Limb (tissue), 2 donors: Measurements from ENCODE around the gene MTMR10.

ENCODE experiments used
- DNase-seq, 2 donors: peaks; one replicate each; pipeline ENCODE4 v3.0.0-alpha.2; 2016; ENCODE audit errors: extremely low spot score in 2 of 2

Gene MTMR10, protein sequence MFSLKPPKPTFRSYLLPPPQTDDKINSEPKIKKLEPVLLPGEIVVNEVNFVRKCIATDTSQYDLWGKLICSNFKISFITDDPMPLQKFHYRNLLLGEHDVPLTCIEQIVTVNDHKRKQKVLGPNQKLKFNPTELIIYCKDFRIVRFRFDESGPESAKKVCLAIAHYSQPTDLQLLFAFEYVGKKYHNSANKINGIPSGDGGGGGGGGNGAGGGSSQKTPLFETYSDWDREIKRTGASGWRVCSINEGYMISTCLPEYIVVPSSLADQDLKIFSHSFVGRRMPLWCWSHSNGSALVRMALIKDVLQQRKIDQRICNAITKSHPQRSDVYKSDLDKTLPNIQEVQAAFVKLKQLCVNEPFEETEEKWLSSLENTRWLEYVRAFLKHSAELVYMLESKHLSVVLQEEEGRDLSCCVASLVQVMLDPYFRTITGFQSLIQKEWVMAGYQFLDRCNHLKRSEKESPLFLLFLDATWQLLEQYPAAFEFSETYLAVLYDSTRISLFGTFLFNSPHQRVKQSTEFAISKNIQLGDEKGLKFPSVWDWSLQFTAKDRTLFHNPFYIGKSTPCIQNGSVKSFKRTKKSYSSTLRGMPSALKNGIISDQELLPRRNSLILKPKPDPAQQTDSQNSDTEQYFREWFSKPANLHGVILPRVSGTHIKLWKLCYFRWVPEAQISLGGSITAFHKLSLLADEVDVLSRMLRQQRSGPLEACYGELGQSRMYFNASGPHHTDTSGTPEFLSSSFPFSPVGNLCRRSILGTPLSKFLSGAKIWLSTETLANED

DNA sequence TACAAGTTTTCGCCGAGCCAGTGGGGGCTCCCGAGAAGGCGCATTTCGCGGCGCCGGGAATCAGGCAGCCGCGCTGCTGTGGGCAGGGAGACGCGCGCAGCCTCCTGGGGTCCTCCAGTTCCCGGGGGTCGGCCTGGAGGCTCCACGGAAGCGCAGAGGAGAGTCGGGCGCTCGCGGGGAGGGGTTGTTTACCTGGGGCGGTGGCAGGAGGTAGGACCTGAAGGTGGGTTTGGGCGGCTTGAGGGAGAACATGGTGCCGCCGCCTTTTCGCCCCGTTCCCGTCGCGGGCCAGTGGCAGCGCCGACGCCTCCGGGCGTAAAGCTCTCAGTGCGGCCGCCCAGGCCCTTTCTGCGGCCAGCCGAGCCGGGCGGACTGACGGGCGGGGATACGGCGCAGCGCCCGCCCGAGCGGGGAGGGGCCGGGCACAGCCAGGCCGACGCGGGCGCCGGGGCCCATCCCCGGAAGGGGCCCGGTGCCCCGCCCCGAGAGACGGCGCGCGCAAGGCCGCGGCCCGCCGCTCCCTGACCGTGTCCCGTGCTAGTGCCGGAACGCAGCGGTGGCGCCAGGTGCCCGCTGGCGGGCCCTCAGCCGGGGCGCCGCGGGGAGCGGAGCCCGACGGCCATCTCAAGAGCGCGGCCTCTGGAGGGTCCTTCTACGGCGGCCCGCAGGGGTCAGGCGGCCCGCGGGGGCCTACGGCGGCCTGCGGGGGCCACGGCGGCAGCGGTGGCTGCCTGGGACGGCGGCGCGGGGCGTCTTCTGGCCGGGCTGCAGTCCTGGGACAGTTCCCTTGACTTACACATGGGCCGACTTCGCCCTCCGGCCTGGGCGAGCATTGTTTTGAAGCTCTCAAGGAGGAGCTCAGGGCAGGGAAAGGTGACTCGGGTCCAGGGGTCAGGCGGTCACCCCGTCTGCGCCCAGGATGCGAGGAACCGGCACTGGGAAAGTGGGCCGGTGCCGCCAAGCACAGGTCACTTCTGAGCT, at the start of gene MTMR10:
TSS of gene MTMR10 (minus strand) at position 374 of the 981 bp plus-strand sequence. CDS start at position 252, 122 bp downstream.
- peak; percentile 55 to 86 for DNase-seq

DNA sequence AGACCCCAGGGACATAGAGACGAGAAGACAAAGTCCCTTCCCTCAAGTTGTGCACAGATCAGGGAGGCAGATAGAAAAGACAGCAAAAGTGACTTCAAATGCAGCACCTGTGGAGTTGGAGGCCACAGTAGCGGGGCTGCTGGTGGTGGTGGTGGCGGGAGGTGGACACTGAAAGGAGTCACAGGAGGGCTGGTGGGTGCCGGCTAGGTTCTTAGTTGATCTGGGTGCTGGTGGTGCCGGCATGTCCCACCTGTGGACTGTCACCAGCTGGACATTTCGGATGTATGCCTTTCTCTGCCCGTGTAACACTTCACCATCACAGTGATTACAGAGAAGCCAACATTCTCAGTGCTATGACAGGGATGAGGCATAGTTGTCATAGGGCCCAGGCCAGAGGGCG, 49.2 kb upstream of the MTMR10 start:
- no peak for DNase-seq

DNA sequence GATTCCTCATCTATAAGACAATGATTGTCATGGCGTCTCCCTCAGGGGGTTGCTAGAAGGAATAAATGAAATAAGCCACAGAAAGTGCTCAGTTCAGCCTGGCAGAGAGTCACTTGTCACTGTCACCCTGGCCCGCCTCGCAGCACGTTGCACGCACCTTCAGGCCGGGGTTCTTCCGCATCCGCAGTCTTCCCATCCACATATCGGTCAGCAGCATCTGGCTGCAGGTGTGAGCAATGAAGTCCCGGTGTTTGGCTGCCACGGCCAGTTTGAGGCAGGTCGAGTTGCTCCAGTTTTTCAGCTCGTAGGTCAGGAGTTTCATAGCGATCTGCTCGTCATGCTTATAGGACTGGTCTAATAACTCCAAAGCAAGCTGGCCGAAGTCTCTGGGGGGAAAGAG, 48.5 kb upstream of the MTMR10 start:
- DNase-seq: no peak

DNA sequence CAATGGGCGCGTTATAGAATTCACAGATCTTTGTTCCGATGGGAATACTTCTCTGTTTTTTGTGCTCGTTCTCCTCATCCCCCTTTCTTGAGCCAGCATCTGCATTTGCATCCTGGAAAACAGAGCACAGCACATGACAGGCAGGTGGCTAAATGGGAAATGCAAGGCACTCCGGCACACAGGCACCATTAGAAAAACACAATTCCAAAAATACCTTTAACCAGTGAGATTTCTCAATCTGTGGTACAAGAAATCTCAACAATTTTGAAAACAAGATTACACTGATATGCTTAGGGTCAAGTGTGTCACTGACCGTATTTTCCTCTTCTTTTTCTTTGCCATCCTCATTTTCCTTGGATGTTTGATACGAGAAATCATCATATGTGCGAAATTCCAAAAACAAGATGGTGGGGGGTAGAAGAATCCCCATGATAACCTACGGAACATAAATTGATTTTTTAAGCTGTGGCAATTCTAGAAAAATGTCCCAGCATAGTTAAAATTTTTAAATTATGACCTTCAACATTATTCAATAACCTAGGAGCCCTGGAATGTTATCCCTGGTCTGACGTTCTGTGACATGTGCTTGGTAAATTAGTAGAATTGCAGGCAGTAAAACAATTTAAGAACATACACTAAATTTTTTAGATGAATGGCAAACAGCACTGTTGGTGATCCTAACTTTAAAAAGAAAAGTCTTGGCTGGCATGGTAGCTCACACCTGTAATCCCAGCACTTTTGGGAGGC, 46.5 kb upstream of the MTMR10 start:
- no peak for DNase-seq

DNA sequence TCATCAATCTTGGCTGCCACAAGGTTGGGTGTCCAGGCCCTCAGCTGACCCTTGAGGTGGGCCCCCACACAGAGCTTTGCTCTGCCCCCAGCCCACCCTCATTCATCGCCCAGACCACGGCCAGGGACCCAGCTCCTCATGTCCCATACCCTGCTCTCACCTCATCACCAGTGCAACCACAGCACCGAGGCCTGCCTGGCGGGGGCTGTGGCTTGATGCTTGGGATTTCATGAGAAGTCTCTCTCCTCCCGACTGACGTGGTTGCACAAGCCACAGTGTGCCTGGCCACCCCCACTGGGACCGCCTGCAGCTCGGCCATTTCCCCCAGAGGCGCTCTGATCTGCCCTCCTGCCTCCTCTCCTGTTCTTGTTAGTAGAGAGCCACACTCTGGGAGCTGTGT, 45.4 kb upstream of the MTMR10 start:
- no peak for DNase-seq

DNA sequence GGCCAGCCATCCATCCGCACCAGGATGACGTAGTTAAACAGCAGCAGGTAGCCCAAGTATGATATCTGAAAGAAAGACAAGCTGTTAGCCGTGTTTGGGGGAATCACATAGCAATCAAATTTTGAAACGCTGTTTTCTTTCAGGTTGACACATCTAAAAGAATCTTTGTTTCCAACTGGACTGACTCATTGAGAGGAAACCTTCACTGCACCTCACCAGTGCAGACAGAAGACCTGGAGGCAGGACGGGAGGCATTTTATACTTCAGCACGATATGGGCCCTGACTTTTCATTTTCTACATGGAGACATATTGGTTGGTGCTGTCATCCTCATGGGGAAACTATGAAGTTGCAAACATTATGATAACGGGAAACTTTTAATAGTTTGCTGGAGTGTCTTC, 44.2 kb upstream of the MTMR10 start:
- DNase-seq: no peak

DNA sequence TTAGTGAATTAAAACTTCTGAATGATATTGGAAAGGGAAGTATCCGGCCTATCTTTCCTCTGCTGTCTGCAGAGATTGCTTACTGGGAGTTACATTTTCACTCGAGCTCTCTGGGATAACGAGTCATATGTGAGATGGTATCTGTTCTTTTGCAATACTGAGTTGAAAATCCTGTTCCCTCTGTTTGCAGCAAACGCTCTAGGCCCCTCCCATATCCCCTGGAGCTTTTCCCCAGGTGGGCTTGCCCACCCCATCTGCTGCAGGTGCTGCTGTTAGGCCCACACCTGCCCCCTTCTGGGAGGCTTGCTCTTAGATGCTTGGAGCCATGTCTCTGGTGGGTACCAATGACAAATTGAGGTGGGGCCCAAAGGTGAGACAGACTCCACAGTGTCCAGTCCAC, 42.7 kb upstream of the MTMR10 start:
- no peak for DNase-seq

DNA sequence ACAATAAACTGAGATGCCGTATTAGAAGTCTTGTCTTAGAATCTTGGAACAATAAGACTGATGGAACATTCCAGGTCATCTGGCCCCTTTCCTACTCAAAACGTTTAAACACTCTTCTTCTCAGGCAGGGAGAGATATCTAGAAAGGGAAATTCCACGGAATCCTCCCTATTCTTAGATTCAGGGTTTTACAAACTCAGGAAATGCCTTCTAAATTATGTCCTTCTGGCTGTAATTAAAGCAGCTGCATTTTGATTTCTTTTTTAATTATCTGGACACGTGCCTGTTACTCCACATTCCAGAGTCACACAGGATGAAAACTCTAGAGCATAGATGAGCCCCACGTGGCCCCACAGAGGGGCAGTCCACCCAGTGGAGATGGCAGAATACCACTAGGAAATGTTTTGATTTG, 41.5 kb upstream of the MTMR10 start:
- DNase-seq: peak in 1 of 2 donors; percentile 26

DNA sequence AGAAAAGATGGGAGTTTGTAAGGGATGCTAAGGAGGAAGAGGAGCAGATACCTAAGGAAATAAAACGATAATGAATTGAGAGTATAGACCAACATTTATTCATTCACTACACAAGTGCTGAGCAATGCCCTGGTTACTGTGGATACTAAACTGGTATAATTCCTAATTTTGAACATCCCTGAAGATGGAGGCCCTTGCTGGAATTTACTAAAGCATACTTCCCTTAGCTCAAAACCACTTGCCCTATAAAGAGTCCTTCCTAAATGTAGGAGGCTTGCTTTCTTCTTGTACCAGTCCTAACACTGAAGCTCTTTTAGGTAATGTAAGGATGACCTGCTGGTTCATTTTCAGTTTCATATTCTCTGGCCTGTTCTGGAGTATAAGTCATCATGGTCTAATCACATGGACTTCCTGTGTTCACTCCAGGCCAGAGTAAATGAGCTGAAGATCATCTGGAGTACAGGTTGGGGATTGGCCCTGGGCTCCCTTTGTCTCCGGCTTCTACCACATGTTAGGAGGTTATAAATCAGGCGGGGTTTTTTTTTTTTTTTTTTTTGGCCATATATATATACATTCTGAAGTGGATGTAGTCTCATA, 40.1 kb upstream of the MTMR10 start:
- no peak for DNase-seq

DNA sequence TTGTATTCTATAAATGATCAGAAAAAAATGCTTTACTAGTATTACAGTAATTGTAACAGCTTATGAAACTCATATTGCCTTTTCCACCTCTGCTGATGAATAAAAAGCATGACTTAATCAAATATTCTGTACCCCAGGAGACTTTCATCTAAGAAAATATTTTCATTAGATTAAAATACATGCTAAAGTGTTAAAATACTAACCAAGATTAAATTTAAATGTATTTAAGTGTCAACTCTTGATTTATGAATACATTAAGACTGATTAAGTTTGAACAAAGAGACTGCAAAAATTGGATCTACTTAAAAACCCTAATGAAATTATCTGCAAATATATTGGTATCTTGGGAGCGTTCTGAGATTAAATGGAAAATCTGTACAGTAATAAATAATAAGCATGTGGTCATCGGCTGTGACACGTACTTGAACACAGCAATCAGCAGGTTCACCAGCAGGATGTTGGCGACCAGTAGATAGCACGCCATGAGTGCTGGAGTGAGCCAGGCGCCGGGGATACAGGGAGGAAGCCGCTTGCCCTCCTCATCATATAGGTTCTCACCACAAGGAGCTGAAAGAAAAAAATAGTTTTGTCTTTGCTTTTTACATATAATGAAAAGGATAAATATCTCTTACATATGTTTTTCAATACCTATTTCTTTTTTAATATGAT, 36.6 kb upstream of the MTMR10 start:
- DNase-seq: no peak

DNA sequence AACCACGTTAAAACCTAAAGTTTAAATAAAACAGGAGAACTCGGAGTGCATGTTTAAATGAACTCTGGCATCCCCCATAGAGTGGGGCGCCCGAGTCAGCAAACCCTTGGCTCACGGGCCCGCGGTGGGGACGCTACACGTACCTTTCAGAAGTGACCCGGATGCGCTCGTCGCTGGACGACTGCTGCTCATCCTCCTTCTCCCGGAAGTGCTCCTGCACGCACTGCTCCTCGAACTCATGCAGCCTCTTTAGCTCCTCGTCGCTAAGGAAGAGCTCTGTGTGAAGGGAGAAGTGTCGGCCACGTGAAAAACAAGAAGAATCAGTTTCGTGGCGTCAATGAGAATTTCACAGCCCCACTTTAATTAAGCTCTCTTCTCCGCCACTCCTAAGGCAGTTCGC, 34.6 kb upstream of the MTMR10 start:
- no peak for DNase-seq

DNA sequence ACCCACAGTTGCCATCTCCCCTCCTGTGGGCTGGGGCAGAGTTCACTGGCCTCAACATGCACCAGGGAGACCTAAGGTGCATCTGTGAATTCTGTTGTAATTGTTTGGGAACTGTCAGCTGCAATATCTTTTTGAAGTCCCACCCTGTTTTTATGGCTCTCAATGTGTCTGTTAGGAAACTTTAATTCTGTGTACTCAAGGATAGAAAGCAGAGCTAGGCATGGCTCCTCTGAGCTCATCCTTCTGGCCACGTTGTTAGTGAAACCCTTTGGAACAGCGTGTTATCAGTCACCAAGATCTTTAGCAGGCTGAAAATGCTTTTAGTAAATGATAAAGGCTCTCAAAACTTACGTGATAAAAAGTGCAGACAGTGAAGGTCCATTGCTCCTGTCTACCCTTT, 33.6 kb upstream of the MTMR10 start:
- no peak for DNase-seq

DNA sequence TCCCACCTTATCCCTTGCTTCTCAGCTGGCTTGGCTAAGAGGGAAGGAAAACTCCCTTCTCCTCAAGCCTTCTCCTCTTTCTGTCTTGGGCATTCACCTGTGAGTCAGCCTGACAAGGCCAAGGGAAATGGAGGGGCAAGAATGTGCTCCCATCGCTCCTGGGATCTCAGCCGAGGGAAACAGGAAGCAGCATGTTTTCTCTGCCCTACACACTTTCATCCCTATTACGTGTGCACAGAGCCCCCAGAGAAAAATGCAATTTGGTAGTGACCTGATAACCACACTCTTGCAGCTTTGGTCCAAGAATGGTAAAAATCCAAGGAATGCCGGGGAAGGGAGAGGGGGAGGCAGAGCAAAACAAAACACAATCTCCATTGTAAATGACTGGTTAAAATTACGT, 32.9 kb upstream of the MTMR10 start:
- no peak for DNase-seq

DNA sequence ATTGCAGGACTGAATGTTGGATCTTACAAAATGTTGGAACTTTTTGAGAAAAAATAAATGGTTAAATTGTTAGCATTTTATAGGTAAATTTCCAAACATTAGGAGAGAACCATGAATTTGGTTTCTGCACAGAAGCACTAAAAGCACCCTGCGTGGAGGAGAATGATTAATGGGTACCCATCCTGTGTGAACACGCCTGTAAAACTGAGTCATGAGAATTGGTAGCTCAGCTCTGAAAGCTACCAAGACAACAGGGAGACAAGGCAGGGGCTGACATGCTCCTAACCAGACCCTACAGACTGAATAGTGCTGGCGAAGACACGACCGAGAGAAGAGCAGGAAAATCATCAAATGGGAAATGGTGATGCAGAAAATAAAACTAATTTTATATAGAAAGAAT, 32.4 kb upstream of the MTMR10 start:
- DNase-seq: no peak

DNA sequence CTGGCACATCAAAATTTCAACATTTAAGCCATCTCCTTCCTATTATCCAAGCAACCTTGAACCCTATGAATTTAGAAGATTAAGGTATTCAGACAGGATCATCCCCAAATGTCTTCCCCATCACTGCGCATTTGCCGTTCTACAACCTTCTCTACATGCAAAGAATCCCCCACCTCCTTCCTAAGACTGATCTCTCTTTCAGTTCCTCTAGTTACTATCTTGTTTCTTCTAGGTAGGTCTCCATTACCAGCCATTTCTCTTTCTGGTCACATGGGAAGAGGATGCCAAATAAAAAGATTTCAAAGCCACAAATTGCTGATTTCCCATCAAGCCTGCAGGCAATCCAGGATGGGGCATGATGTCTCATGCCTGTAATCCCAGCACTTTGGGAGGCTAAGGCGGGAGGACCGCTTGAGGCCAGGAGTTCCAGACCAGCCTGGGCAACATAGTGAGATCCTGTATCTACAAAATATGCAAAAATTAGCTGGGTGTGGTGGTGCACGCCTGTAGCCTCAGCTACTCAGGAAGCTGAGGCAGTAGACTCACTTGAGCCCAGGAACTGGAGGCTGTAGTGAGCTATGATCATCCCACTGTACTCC, 29.7 kb upstream of the MTMR10 start:
- no peak for DNase-seq

DNA sequence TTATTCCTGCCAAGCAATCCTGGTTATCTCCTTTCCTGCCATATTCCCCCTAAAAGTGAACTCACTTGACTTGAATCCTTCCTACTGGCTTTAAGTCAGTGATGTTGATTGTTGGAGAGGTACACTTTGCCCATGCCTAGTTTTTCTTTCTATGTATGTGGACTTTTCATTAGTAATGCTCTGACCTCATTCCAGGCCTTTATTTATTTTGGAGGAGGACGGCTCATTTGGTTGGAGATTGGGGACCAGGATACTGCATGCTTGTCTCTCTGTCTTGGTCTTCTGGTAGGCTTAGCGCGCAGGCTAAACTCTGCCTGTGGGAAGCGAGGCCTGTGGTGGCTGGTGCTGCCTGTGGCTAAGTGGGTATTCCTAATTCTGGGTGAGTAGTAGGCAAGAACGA, 29.1 kb upstream of the MTMR10 start:
- no peak for DNase-seq

DNA sequence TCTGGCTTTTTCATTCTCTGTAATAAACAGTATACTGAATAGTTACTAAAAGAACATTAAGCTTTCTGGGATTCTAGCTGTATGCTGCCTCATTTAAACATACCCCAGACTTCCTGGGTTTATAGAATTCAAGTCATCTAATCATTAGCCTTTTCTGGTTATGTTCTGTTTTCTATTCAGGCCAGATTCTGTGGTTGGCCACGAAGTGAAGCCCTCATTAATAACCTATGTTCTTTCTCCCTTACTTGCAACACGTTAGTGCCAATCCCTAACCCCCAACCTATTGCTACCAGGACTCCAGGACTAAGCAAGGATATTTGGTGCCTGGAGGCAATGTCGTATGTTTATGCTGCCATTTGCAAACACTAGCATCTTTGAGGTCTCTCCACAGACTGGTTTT, 28.6 kb upstream of the MTMR10 start:
- DNase-seq: no peak

DNA sequence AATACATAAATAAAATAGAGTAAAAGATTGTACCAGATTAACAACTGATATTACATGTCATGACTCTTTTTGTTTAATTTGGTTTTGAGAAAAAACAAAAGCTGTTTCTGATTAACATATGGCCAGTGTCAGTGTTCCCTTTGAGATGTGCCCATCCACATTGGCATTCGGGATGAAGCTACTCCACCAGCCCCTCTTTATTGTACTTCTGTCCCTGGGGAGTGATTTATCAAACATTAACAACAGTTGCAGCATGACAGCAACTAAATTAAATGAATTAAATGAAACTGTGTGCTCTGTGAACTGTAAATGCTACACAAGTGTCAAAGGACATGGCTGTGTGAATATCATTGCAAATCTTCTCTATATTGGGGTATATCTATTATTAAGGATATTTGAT, 25.9 kb upstream of the MTMR10 start:
- DNase-seq: no peak

DNA sequence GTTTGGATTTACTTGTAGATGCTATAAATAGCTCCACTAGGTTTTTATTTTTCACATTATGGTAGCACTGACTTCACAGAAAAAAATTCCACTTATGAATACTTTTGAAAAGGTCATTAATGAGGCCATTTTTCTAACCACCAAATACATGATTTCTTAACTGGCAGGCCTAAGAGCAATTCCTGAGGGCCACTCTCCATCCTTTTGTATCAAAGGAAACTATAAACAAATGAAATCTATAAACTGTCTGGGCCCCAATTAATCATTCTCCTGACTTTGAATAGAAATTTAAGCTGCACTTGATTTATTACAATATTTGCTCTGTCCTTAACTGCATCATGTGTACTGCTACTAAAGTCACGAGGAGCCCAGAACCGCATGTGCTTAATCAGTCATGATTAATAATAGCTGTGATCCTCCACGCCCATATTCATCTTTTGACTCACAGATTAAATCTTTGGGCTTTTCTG, 25.1 kb upstream of the MTMR10 start:
- DNase-seq: no peak

DNA sequence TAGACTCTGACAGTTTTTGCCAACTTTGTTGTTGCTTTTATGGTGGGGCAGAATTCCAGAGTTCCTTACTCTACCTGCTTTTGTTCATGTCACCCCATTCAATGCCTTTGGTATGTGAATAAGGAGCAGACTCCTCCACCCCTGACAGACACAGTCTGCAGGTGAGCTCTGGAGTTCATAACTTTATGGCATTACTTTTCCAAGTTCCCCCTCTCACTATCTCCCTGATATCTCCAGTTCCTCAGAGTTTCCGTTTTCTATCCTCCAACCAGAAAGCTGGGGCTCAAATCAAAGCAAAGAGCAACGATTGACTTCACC, 23.1 kb upstream of the MTMR10 start:
- DNase-seq: no peak
